HEK293 (cell line): ENCODE data around the gene PCSK5.

ENCODE experiments used
- CTCF ChIA-PET: fragments of 350-600 bp; formaldehyde crosslinking; extraction: SDS; loops from one replicate; lab custom pipeline; 2021; ENCODE audit warnings: antibody characterized with exemption; lab: Yijun Ruan, JAX
- POLR2A ChIA-PET: fragments of 300-600 bp; formaldehyde crosslinking; extraction: SDS; loops from one replicate; lab custom pipeline; 2020; ENCODE audit warnings: antibody characterized with exemption, inconsistent platforms; lab: Yijun Ruan, JAX
- H3K27ac ChIP-seq: fragments of 200-500 bp; sonication (Bioruptor generic); 2 replicates; pipeline ENCODE4 v1.5.1; 2014; ENCODE audit warnings: low read depth, low read length, control low read depth, inconsistent platforms; ENCODE audit errors: extremely low read depth
- H3K36me3 ChIP-seq, 2 experiments: fragments of 200-500 bp in 1 of 2; sonication (Bioruptor generic) in 1 of 2; 1 replicate in 1 of 2; 2 replicates in 1 of 2; pipeline ENCODE4 v1.5.1; 2014 to 2017; ENCODE audit warnings: inconsistent platforms in 2 of 2, low read length in 2 of 2; ENCODE audit not compliant: control insufficient read depth in 2 of 2, insufficient read depth in 1 of 2
- H3K4me1 ChIP-seq: fragments of 200-500 bp; sonication (Bioruptor generic); 2 replicates; pipeline ENCODE4 v1.5.1; 2014; ENCODE audit warnings: mild to moderate bottlenecking, low read length, inconsistent platforms; ENCODE audit not compliant: control insufficient read depth, insufficient read depth
- H3K4me3 ChIP-seq: 2 replicates; pipeline ENCODE4 v1.5.1; 2011; ENCODE audit warnings: low read depth, mild to moderate bottlenecking, control low read depth, low read length, moderate library complexity
- H3K9me3 ChIP-seq: fragments of 200-500 bp; sonication (Bioruptor generic); 2 replicates; pipeline ENCODE4 v1.5.1; 2014; ENCODE audit warnings: low read depth, low read length, inconsistent platforms; ENCODE audit not compliant: control insufficient read depth, insufficient read depth
- EGR2 ChIP-seq: fragments of 450-650 bp; formaldehyde crosslinking; IDR thresholded peaks from 2 replicates; pipeline ENCODE4 v1.5.1; 2016; ENCODE audit warnings: low read depth, missing biosample characterization, missing genetic modification characterization
- GLIS1 ChIP-seq: fragments of 450-650 bp; formaldehyde crosslinking; IDR thresholded peaks from 2 replicates; pipeline ENCODE4 v1.5.1; 2016; ENCODE audit warnings: missing biosample characterization, missing genetic modification characterization
- HOXD13 ChIP-seq: sonication (generic); formaldehyde crosslinking; IDR thresholded peaks from 2 replicates; pipeline ENCODE4 v1.8.0; 2022; ENCODE audit warnings: missing genetic modification reagents, borderline replicate concordance
- IKZF3 ChIP-seq: fragments of 450-650 bp; IDR thresholded peaks from 2 replicates; pipeline ENCODE4 v1.5.0; 2018; ENCODE audit warnings: missing biosample characterization, mild to moderate bottlenecking, missing genetic modification characterization, moderate library complexity
- KLF9 ChIP-seq: fragments of 450-650 bp; formaldehyde crosslinking; IDR thresholded peaks from 2 replicates; pipeline ENCODE4 v1.5.1; 2016; ENCODE audit warnings: missing biosample characterization, missing genetic modification characterization, low read depth
- PRDM1 ChIP-seq: fragments of 450-650 bp; formaldehyde crosslinking; IDR thresholded peaks from 2 replicates; pipeline ENCODE4; 2016; ENCODE audit warnings: missing biosample characterization, missing genetic modification characterization
- SETDB1 ChIP-seq: IDR thresholded peaks from one replicate; pipeline ENCODE4 v1.6.1; 2017; ENCODE audit warnings: mild to moderate bottlenecking, low read length, moderate library complexity, mixed read lengths; ENCODE audit not compliant: insufficient read length
- ZBTB1 ChIP-seq: fragments of 450-650 bp; formaldehyde crosslinking; IDR thresholded peaks from 2 replicates; pipeline ENCODE4 v1.5.1; 2016; ENCODE audit warnings: missing biosample characterization, missing genetic modification characterization
- ZBTB17 ChIP-seq: fragments of 450-650 bp; formaldehyde crosslinking; IDR thresholded peaks from 2 replicates; pipeline ENCODE4 v1.5.1; 2016; ENCODE audit warnings: missing biosample characterization, missing genetic modification characterization
- ZNF157 ChIP-seq: fragments of 450-650 bp; formaldehyde crosslinking; IDR thresholded peaks from 2 replicates; pipeline ENCODE4 v1.5.1; 2016; ENCODE audit warnings: missing biosample characterization, missing genetic modification characterization
- ZNF18 ChIP-seq: fragments of 450-650 bp; formaldehyde crosslinking; IDR thresholded peaks from 2 replicates; pipeline ENCODE4 v1.5.1; 2016; ENCODE audit warnings: missing biosample characterization, missing genetic modification characterization
- ZNF184 ChIP-seq: fragments of 450-650 bp; IDR thresholded peaks from 2 replicates; pipeline ENCODE4 v1.5.1; 2018; ENCODE audit warnings: missing biosample characterization, mild to moderate bottlenecking, missing genetic modification characterization
- ZNF211 ChIP-seq: fragments of 450-650 bp; formaldehyde crosslinking; IDR thresholded peaks from 2 replicates; pipeline ENCODE4 v1.5.1; 2016; ENCODE audit warnings: low read depth, missing biosample characterization, missing genetic modification characterization
- ZNF248 ChIP-seq: fragments of 450-650 bp; formaldehyde crosslinking; IDR thresholded peaks from 2 replicates; pipeline ENCODE4 v1.5.1; 2017; ENCODE audit warnings: missing biosample characterization, missing genetic modification characterization
- ZNF274 ChIP-seq, 2 experiments: fragments of 200-500 bp in 1 of 2; fragments of 450-650 bp in 1 of 2; sonication (Bioruptor generic) in 1 of 2; formaldehyde crosslinking in 1 of 2; IDR thresholded peaks; 2 replicates each; pipeline versions ENCODE4 v1.5.1 to v1.6.1; 2014 to 2016; ENCODE audit warnings: borderline replicate concordance in 1 of 2, inconsistent platforms in 1 of 2, low read length in 1 of 2, missing biosample characterization in 1 of 2, missing genetic modification characterization in 1 of 2
- ZNF311 ChIP-seq: fragments of 450-650 bp; formaldehyde crosslinking; IDR thresholded peaks from 2 replicates; pipeline ENCODE4 v1.5.1; 2017; ENCODE audit warnings: missing biosample characterization, missing genetic modification characterization, borderline replicate concordance
- ZNF335 ChIP-seq: fragments of 450-650 bp; formaldehyde crosslinking; conservative IDR thresholded peaks from 2 replicates; pipeline ENCODE4 v1.5.1; 2016; ENCODE audit warnings: missing biosample characterization, missing genetic modification characterization
- ZNF366 ChIP-seq: fragments of 450-650 bp; formaldehyde crosslinking; conservative IDR thresholded peaks from 2 replicates; pipeline ENCODE4 v1.5.1; 2016; ENCODE audit warnings: missing biosample characterization, missing genetic modification characterization
- ZNF473 ChIP-seq: fragments of 450-650 bp; formaldehyde crosslinking; IDR thresholded peaks from 2 replicates; pipeline ENCODE4 v1.5.1; 2017; ENCODE audit warnings: missing biosample characterization, missing genetic modification characterization
- ZNF555 ChIP-seq: fragments of 450-650 bp; formaldehyde crosslinking; conservative IDR thresholded peaks from 2 replicates; pipeline ENCODE4 v1.5.1; 2017; ENCODE audit warnings: missing biosample characterization, mild to moderate bottlenecking, missing genetic modification characterization, inconsistent platforms
- ZNF585B ChIP-seq: fragments of 450-650 bp; formaldehyde crosslinking; IDR thresholded peaks from 2 replicates; pipeline ENCODE4 v1.5.1; 2016; ENCODE audit warnings: missing biosample characterization, missing genetic modification characterization
- ZNF596 ChIP-seq: fragments of 450-650 bp; IDR thresholded peaks from 2 replicates; pipeline ENCODE4 v1.5.0; 2018; ENCODE audit warnings: missing biosample characterization, mild to moderate bottlenecking, missing genetic modification characterization, moderate library complexity
- ZNF660 ChIP-seq: fragments of 450-650 bp; IDR thresholded peaks from 2 replicates; pipeline ENCODE4 v1.5.1; 2018; ENCODE audit warnings: missing biosample characterization, mild to moderate bottlenecking, missing genetic modification characterization
- ZNF747 ChIP-seq: fragments of 450-650 bp; formaldehyde crosslinking; IDR thresholded peaks from 2 replicates; pipeline ENCODE4 v1.5.1; 2016; ENCODE audit warnings: missing biosample characterization, missing genetic modification characterization
- ZNF792 ChIP-seq: fragments of 450-650 bp; formaldehyde crosslinking; IDR thresholded peaks from 2 replicates; pipeline ENCODE4 v1.5.1; 2016; ENCODE audit warnings: missing biosample characterization, missing genetic modification characterization
- ZSCAN23 ChIP-seq: fragments of 450-650 bp; formaldehyde crosslinking; IDR thresholded peaks from 2 replicates; pipeline ENCODE4 v1.5.1; 2016; ENCODE audit warnings: missing biosample characterization, missing genetic modification characterization
- TF ChIP-seq, protein P1 (sequence below): fragments of 450-650 bp; formaldehyde crosslinking; IDR thresholded peaks from 2 replicates; pipeline ENCODE4 v1.5.1; 2016; ENCODE audit warnings: missing biosample characterization, missing genetic modification characterization, borderline replicate concordance

PCSK5 gene

DNA sequence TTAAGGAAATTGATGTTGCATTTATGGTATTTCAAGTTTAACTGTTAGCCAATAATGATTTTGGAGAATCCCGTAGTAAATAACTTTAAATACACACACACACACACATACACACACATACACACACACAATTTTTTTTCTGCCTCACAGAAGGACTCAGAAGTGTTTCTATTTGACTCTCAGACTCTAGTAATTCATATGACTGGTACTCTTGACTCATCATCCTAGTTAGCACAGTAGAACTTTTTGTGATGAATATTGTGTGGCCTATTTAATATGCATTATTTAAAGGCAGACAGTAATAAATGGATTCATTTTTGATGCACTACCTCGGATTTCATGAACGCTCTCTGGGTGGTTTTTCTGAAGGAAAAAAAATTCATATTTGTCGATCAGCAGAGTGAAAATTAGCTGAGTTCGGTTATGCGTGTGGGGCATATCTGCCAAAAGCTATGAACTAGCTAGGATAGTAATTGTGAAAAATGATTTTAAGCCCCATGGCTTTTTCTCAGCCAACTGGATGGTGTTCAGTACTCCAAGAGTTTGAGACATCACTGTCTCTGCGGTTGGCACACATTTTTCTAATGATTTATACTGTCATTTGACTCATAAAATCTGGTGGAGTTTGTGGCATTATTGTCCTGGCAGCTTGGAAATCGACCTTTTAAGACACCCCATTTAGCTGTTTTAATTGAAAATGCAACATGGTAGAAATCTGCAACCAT lies 102.2 kb downstream of the PCSK5 start (continued):
- TF ChIP-seq ZNF157 (no peak), ZNF18 (tag by site-specific recombination) (no peak), ZNF596 (tag by site-specific recombination) (no peak)

GRCh38 chr9:75993434-75993833 lies 103.0 kb downstream of the PCSK5 start:
- no peak overlapping the region for H3K27ac ChIP-seq
- H3K4me1 ChIP-seq = peaks cover 2% of the 10 kb centered on the region; the same call in 1 of the 2 replicates
- ChIA-PET CTCF (no interaction called here), POLR2A (interaction anchor here (1.0 kb wide), 1 partner anchor 14 kb away, joined by 3 read pairs; no protein-coding TSS in a partner anchor)
- no peaks in the 10 kb centered on the region for H3K9me3 ChIP-seq
- TF ChIP-seq PRDM1 (tag by site-specific recombination) = no peak
- no peak for TF ChIP-seq ZNF211 (tag by site-specific recombination)
- no peak for TF ChIP-seq SETDB1
- TF ChIP-seq ZNF555 (tag by site-specific recombination) = no peak
- no peak for TF ChIP-seq ZNF660 (tag by site-specific recombination)
- TF ChIP-seq ZNF792 (tag by site-specific recombination) = no peak
- no peak for TF ChIP-seq ZNF184
- no peak for TF ChIP-seq ZBTB17 (tag by site-specific recombination)
- no peak for TF ChIP-seq EGR2 (tag by site-specific recombination)
- no peak for TF ChIP-seq IKZF3 (tag by site-specific recombination)
- TF ChIP-seq ZNF311 (tag by site-specific recombination) = no peak
- TF ChIP-seq, protein P1, sequence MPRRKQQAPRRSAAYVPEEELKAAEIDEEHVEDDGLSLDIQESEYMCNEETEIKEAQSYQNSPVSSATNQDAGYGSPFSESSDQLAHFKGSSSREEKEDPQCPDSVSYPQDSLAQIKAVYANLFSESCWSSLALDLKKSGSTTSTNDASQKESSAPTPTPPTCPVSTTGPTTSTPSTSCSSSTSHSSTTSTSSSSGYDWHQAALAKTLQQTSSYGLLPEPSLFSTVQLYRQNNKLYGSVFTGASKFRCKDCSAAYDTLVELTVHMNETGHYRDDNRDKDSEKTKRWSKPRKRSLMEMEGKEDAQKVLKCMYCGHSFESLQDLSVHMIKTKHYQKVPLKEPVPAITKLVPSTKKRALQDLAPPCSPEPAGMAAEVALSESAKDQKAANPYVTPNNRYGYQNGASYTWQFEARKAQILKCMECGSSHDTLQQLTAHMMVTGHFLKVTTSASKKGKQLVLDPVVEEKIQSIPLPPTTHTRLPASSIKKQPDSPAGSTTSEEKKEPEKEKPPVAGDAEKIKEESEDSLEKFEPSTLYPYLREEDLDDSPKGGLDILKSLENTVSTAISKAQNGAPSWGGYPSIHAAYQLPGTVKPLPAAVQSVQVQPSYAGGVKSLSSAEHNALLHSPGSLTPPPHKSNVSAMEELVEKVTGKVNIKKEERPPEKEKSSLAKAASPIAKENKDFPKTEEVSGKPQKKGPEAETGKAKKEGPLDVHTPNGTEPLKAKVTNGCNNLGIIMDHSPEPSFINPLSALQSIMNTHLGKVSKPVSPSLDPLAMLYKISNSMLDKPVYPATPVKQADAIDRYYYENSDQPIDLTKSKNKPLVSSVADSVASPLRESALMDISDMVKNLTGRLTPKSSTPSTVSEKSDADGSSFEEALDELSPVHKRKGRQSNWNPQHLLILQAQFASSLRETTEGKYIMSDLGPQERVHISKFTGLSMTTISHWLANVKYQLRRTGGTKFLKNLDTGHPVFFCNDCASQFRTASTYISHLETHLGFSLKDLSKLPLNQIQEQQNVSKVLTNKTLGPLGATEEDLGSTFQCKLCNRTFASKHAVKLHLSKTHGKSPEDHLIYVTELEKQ (tag by site-specific recombination) = no peak
- no peak for TF ChIP-seq HOXD13 (CRISPR knock-in tag)
- TF ChIP-seq GLIS1 (tag by site-specific recombination) = no peak
- TF ChIP-seq ZBTB1 (tag by site-specific recombination) = no peak
- no peak for TF ChIP-seq ZNF248 (tag by site-specific recombination)
- TF ChIP-seq ZNF473 = no peak
- no peak overlapping the region for H3K4me3 ChIP-seq
- no peaks in the 10 kb centered on the region for H3K36me3 ChIP-seq

- Histone ChIP-seq H3K4me3 (no peak overlapping the region), H3K4me1 (peaks cover 2% of the 10 kb centered on the region; the same call in 1 of the 2 replicates), H3K9me3 (no peaks in the 10 kb centered on the region), H3K27ac (no peak overlapping the region), H3K36me3 (no peaks in the 10 kb centered on the region)
- ChIA-PET CTCF (no interaction called here), POLR2A (no interaction called here)
- TF ChIP-seq ZNF585B (tag by site-specific recombination) (no peak), GLIS1 (tag by site-specific recombination) (no peak), ZSCAN23 (tag by site-specific recombination) (no peak), KLF9 (tag by site-specific recombination) (no peak), ZNF366 (tag by site-specific recombination) (no peak), ZNF747 (tag by site-specific recombination) (no peak), ZNF335 (tag by site-specific recombination) (no peak), ZNF274 (IDR thresholded peaks at IDR 0.05; ENCODE audit: low read length) (no peak), ZNF274 (tag by site-specific recombination; IDR thresholded peaks at IDR 0.05; ENCODE audit: borderline replicate concordance) (no peak)
Measured at GRCh38 chr9:75995066-75995465, 104.6 kb downstream of the PCSK5 start.
